ENCODE results near the gene KHDRBS1. TPM values are rescaled to one million over a fixed set of nuclear protein-coding genes. Genes with fewer than 3 reads are reported as not detected.
"Not testable (repeated sequence)": the region's sequence is repeated elsewhere in the genome, so short reads cannot be mapped to it uniquely, and the experiment has no call there.

Gene KHDRBS1
- total RNA-seq, 1 donor from 2014 or later = 90.5 TPM

GRCh38 chr1:32014199-32014947, 705 bp downstream of the KHDRBS1 start:
- peak; percentile 91 for DNase-seq (ENCODE audit: low spot score)
- peak; percentile 25 for TF ChIP-seq CTCF (IDR thresholded peaks at IDR 0.05)
- H3K4me3 Mint-ChIP-seq (ENCODE audit: unreplicated experiment) = peak overlapping the region; percentile 97
- H3K9me3 Mint-ChIP-seq (ENCODE audit: low read depth) = no peaks in the 10 kb centered on the region
- H3K27ac Mint-ChIP-seq (ENCODE audit: unreplicated experiment) = peak overlapping the region; percentile 97
- no peaks in the 10 kb centered on the region for H3K36me3 Mint-ChIP-seq (ENCODE audit: low read depth)
- no peaks in the 10 kb centered on the region for H3K27me3 Mint-ChIP-seq (ENCODE audit: low read depth)
- H3K4me1 Mint-ChIP-seq (ENCODE audit: low read depth) = peaks cover 41% of the 10 kb centered on the region

GRCh38 chr1:32014948-32015273, 1.2 kb downstream of the KHDRBS1 start:
- Mint-ChIP-seq H3K9me3 (ENCODE audit: low read depth) (no peaks in the 10 kb centered on the region), H3K4me1 (ENCODE audit: low read depth) (peaks cover 47% of the 10 kb centered on the region), H3K4me3 (ENCODE audit: unreplicated experiment) (peak overlapping the region; percentile 97), H3K27ac (ENCODE audit: unreplicated experiment) (peak overlapping the region; percentile 97), H3K36me3 (ENCODE audit: low read depth) (no peaks in the 10 kb centered on the region), H3K27me3 (ENCODE audit: low read depth) (no peaks in the 10 kb centered on the region)
- DNase-seq (ENCODE audit: low spot score) = no peak
- TF ChIP-seq CTCF (IDR thresholded peaks at IDR 0.05) = no peak

- Mint-ChIP-seq H3K27me3 (ENCODE audit: low read depth) (no peaks in the 10 kb centered on the region), H3K4me1 (ENCODE audit: low read depth) (peaks cover 76% of the 10 kb centered on the region), H3K36me3 (ENCODE audit: low read depth) (no peaks in the 10 kb centered on the region), H3K4me3 (ENCODE audit: unreplicated experiment) (no peak overlapping the region), H3K9me3 (ENCODE audit: low read depth) (no peaks in the 10 kb centered on the region), H3K27ac (ENCODE audit: unreplicated experiment) (peak overlapping the region; percentile 86)
- TF ChIP-seq CTCF (IDR thresholded peaks at IDR 0.05) = no peak
- DNase-seq (ENCODE audit: low spot score) = no peak
These were observed 6.7 kb downstream of the KHDRBS1 start for GRCh38 chr1:32020339-32020738.

GRCh38 chr1:32021574-32022018, 7.9 kb downstream of the KHDRBS1 start:
- not testable (repeated sequence) for H3K4me3 Mint-ChIP-seq (ENCODE audit: unreplicated experiment); H3K9me3 Mint-ChIP-seq (ENCODE audit: low read depth); H3K36me3 Mint-ChIP-seq (ENCODE audit: low read depth); DNase-seq (ENCODE audit: low spot score); H3K27me3 Mint-ChIP-seq (ENCODE audit: low read depth)
- H3K4me1 Mint-ChIP-seq (ENCODE audit: low read depth) = peaks cover 70% of the 10 kb centered on the region
- peak overlapping the region; percentile 65 for H3K27ac Mint-ChIP-seq (ENCODE audit: unreplicated experiment)

GRCh38 chr1:32023351-32023750, 9.7 kb downstream of the KHDRBS1 start:
- Mint-ChIP-seq H3K4me3 (ENCODE audit: unreplicated experiment) (no peak overlapping the region), H3K9me3 (ENCODE audit: low read depth) (no peaks in the 10 kb centered on the region), H3K27ac (ENCODE audit: unreplicated experiment) (peak overlapping the region; percentile 49), H3K27me3 (ENCODE audit: low read depth) (no peaks in the 10 kb centered on the region), H3K4me1 (ENCODE audit: low read depth) (peaks cover 63% of the 10 kb centered on the region), H3K36me3 (ENCODE audit: low read depth) (no peaks in the 10 kb centered on the region)
- no peak for TF ChIP-seq CTCF (IDR thresholded peaks at IDR 0.05)
- DNase-seq (ENCODE audit: low spot score) = no peak

GRCh38 chr1:32025515-32025914, 11.8 kb downstream of the KHDRBS1 start:
- peak overlapping the region; percentile 57 for H3K27ac Mint-ChIP-seq (ENCODE audit: unreplicated experiment)
- no peak for TF ChIP-seq CTCF (IDR thresholded peaks at IDR 0.05)
- H3K27me3 Mint-ChIP-seq (ENCODE audit: low read depth) = no peaks in the 10 kb centered on the region
- peaks cover 60% of the 10 kb centered on the region for H3K4me1 Mint-ChIP-seq (ENCODE audit: low read depth)
- no peak for DNase-seq (ENCODE audit: low spot score)
- no peaks in the 10 kb centered on the region for H3K9me3 Mint-ChIP-seq (ENCODE audit: low read depth)
- H3K36me3 Mint-ChIP-seq (ENCODE audit: low read depth) = peaks cover 3% of the 10 kb centered on the region
- no peak overlapping the region for H3K4me3 Mint-ChIP-seq (ENCODE audit: unreplicated experiment)
